ENCODE results near the gene ANAPC16.

GRCh38 chr10:72176701-72177100, 39.1 kb upstream of the ANAPC16 start:
- TF ChIP-seq, protein P1, sequence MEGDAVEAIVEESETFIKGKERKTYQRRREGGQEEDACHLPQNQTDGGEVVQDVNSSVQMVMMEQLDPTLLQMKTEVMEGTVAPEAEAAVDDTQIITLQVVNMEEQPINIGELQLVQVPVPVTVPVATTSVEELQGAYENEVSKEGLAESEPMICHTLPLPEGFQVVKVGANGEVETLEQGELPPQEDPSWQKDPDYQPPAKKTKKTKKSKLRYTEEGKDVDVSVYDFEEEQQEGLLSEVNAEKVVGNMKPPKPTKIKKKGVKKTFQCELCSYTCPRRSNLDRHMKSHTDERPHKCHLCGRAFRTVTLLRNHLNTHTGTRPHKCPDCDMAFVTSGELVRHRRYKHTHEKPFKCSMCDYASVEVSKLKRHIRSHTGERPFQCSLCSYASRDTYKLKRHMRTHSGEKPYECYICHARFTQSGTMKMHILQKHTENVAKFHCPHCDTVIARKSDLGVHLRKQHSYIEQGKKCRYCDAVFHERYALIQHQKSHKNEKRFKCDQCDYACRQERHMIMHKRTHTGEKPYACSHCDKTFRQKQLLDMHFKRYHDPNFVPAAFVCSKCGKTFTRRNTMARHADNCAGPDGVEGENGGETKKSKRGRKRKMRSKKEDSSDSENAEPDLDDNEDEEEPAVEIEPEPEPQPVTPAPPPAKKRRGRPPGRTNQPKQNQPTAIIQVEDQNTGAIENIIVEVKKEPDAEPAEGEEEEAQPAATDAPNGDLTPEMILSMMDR (IDR thresholded peaks at IDR 0.05; ENCODE audit: insufficient read depth, low read length), result no peak
- TF ChIP-seq REST (IDR thresholded peaks at IDR 0.05; ENCODE audit: insufficient replicate concordance, low read depth), result no peak
- no peak for TF ChIP-seq GABPA (IDR thresholded peaks at IDR 0.05; ENCODE audit: low read depth)
- TF ChIP-seq POLR2AphosphoS5 (IDR thresholded peaks at IDR 0.05; ENCODE audit: low read depth), result no peak

All from HL-60 (cell line).